ENCODE data around the gene IDH2.
"Not testable (repeated sequence)": the region's sequence is repeated elsewhere in the genome, so short reads cannot be mapped to it uniquely, and the experiment has no call there.

IDH2 gene

DNA sequence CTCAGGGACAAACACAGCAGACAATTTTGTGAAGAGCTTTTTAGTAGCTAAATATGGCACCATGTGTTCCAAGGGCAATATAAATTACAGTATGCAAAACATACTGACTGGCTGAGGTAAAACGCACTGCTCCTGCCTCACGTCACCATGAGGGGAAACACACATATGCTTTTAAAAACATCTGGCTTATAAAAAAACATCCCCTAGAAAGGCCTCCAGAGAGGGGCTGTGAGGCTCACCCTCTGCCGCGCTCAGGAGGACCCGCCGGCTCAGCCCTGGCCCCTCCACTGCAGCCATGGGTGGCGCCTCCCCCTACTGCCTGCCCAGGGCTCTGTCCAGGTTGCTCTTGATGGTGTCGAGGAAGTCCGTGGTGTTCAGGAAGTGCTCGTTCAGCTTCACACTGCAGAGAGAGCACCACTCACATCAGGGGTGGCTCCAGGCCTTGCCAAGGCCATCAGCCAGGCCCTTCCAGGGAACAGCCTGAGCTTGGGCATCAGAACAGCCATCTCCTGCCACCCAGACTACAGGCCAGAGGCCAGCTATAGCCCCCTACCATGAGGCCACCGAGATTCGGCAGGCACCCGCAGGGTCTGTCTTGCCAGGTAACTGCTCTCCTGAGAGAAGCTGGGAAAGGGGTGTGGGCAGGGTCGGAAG is 18.2 kb downstream of the IDH2 start:
- no peak for DNase-seq

DNA sequence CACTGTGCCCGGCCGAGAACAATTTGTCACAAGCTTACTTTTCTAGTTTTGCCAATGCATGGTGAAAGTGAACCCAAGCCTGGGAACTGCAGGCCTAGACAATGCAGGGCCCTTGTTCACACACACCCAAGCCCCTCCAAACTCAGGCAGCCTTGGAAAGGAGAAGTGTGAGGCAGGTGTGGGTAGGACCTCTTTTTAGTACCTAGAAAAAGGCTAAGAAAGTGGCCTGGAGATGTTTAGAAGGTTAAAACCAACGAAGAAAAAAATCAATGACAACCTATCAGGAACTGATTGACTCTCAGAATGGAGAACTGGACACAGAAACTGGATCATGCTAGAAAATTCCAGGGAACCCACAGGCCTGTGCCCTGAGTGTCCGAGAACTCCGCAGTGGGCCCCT is 18.8 kb downstream of the IDH2 start:
- no peak for DNase-seq

DNA sequence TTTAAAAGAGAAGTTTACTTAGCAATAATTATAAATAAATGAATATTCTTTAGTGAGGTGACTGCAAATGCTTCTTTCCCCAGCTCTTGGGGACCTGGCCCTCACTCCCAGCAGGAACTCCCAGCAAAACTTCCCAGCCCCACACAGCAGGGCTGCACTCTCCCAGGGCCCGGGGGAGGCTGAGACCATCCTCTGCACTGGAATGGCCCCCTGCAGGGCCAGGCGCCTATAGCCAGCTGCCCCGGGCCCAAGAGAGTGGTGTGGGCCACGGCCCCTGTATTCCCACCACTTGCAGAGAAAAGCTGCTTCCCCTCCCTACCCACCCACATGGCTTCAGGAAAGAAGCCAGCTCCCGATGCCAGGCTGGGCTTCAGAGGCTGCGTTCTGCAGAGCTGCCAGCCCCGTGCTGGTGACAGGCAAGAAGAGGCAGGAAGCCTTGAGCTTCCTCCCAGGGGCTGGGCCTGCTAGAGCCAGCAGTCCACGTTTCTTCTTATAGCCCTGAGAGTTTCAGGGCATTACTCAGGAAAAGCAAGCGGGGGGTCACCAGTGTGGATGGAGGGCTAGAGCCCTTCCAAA is 20.0 kb downstream of the IDH2 start:
- DNase-seq: no peak

DNA sequence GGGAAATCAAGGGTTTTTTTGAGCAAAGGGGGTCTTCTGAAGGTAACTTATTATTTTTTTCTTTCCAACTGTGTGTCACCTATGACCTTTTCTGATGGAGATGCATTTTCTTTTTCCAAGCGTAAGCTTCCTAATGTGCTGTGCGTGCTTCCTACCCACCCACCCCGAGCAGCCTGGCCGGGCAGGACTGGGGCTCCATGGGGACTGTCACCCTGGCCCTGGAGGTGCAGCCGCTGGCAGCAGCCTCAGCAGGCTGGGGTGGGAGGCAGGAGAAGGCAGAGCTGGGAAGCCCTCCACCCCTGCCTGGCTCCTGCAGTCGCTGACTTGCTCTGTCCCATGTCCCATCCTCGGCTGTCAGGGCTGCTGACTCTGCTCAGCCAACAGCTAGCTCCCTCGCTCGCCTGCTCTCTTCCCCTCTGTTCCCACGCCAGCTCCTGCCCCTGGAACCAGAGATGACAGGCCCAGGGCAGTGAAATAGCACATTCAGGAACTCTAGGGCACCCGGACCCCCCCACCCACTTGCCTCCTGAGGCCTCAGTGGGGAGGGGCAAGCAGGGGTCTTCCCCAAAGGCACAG is 21.4 kb downstream of the IDH2 start:
- no peak for DNase-seq

DNA sequence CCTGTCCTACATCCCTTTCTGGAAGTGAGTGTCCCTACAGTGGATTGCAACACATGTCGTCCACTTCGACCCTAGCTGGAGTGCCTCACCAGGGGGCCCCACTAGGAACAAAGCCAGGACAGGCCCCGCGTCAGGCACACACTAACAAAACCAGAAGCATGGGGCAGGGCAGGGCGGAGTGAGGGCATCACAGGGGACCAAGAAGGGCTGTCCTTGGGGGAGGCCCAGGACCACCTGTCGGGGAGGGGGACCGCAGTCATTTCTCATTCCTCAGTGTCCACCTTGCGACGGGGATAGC is 21.9 kb downstream of the IDH2 start:
- DNase-seq: no peak

DNA sequence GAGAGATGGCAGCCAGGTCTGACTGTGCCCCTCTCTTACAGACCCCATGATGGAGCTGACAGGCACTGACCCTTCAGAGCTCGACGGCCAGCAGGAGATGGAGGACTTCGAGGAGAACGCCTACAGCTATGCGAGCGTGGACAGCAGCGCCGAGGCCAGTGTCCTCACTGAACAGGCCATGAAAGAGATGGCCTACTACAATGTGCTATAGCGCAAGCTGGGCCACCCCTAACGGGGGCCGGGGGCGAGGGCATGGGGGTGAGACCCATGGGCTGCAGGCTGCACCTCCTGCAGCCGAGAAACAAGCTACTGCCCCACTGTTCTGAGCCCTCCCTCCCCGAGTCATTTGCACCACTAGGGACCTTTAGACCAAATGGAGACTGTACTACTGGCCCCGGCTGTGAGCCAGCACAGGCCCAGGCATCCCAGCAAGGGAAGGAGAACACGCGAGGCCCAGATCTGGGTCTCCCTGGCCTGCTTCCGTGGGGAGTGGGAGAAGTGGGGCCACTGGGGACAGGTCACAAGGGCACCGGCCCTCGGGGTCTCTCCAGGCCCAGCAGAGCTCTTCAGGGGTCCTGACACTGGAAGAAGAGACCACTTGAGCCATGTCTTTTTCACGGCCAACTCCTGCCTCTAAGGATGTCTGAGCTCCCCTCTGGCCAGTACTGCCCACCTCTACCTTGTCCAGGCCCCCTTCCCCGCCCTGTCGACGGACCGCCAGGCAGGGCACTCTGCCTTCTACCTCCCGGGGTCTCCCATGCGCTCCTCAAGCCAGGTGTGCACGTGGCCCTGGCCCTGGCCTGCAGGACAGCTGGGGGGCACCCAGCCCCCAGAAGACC is 22.4 kb downstream of the IDH2 start:
- DNase-seq: no peak

DNA sequence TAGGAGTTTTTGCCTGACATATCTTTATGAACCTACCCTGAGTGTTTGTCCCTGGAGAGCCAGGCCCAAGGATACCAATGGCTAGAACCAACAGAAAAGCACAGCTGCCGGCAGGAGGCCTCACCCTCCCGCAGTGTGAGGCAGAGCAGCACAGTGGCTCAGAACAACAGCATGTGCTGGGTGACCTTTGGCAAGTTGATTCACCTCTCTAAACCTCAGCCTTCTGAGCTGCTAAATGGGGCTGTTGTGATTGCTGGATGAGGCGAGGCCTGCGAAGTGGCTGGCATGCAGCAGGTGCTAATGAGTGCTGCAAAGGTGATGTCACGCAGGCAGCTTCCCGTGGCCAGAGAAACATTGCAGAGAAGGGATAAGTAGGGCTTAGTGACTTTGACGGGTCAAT is 23.3 kb downstream of the IDH2 start:
- DNase-seq: no peak

DNA sequence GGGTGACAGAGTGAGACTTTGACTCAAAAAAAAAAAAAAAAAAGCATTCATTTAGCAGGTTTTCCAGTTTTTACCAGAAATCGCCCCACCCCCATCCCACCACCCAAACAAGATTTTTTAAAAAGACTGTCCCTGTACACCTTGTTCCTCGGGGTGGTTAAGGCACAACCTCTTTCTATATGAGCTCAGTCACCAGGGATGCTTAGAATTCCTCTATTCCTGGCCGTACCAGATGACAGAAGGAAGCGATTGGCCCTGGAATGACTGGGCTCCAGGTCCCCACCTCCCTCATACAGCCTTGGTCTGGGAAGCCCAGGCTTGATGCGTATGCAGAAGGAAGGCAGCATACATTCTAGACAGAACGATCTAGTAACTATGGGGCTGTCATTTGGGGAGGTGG is 25.6 kb downstream of the IDH2 start:
- DNase-seq: no peak

DNA sequence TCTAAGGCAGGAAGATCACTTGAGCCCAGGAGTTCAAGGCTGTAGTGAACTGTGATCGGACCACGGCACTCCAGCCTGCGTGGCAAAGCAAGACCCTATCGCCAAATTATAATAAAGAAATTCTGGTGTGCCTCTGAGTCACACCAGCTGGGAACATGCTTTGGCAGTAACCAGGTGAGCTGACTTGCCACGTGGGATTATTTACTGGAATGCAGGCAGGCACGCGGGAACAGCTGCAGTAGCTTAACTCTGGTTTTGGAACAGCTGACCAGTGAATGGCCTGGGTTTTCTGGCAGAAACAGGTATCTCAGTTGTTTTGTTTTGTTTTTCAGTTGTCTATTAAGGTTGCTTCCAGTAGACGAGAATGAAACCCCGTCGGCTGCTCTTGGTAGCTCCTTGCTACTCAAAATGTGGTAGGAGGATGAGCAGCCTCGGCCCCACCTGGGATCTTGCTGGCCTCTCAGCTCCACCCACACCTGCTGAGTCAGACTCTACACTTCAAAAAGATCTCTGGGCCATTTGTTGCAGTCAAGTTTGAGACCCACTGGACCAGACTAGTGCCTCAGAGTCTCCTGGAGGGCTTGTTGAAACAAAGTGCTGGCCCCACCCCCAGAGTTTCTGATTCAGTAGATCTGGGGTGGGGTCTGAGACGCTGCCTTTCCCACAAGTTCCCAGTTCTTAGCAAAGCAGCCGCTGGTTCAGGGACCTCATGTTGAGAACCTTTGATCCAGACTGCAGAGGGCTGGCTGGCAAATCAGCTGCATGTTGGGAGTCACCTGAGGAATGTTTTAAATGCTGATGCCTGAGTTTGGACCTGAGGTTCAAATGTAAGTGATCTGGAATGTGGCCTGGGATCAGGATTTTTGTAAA is 26.6 kb downstream of the IDH2 start:
- DNase-seq: peak; percentile 58

DNA sequence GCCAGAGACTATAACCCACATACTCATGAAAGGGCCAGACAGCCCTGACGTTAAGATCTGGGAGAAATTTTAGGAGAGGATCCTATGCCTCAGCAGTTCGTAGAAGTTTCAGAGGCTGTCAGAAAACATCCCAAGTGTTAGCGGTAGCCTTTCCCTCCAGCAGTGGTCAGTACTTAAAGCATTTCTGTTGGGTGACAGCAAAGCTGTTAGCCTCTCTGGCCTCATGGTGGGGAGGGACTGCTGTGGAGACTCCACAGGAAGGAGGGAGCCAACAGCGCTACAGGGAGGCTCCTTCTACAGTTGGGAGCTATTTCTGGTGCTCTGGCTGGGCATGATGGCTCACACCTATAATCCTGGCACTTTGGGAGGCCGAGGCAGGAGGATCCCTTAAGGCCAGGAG is 27.4 kb downstream of the IDH2 start:
- DNase-seq: no peak

DNA sequence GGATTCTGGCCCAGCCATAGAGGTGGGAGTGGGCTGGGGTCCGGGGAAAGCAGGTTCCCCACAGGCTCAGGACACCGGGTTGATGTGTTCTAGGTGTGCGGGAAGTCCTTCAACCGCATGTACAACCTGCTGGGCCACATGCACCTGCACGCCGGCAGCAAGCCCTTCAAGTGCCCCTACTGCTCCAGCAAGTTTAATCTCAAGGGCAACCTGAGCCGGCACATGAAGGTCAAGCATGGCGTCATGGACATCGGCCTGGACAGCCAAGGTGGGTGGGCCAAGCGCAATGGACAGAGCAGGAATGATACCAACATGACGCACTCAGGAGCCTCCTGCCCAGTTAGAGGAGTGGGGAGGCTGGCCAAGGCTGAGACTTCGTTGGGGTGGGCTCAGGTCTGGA is 28.2 kb downstream of the IDH2 start:
- DNase-seq: no peak

DNA sequence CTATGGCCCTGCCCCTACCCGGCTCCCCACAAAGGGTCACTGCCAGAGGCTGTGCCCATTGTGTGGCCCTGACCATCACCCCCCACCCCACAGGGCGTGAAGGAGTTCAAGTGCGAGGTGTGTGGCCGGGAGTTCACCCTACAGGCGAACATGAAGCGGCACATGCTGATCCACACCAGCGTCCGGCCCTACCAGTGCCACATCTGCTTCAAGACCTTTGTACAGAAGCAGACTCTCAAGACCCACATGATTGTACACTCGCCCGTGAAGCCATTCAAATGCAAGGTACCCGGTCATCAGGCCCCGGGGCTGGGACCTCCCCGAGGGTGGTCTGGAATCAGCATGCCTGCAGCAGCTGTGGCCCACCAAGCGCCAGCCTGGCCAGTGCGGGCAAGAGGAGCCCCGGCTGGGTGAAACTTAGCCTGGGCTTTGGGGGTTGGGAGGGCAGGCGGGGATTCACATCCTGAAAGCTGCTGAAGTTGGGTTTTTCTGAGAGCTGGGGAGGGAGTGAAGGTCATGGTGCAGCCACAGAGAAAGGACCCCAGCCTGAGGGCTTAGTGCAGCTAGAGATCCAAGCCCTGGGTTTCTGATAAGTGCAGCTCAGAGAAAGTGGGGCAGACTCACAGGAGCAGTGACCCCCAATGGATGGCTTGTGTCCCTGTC is 29.2 kb downstream of the IDH2 start:
- DNase-seq: no peak

DNA sequence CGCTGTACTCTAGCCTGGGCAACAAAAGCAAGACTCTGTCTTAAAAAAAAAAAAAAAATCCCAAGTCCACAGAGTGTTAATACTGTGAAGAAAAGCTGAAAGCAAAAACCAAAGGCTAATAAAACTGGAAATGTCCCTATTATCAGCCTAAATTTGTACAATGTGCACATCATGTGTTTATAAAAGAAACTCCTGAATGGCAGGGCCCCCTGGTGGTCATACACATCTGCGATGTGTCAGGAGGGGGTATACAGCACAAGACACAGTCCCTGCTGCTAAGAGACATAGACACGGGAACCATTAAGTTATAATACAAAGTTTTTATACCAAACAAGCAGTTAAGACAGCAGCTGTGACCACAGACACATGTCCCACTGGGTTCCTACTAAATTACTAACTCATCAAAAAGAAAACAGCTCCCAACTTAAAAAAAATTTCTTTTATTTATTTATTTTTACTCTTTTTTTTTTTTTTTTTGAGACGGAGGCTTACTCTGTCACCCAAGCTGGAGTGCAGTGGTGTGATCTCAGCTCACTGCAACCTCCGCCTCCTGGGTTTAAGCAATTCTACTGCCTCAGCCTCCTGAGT is 31.0 kb downstream of the IDH2 start:
- peak; percentile 78 for DNase-seq

DNA sequence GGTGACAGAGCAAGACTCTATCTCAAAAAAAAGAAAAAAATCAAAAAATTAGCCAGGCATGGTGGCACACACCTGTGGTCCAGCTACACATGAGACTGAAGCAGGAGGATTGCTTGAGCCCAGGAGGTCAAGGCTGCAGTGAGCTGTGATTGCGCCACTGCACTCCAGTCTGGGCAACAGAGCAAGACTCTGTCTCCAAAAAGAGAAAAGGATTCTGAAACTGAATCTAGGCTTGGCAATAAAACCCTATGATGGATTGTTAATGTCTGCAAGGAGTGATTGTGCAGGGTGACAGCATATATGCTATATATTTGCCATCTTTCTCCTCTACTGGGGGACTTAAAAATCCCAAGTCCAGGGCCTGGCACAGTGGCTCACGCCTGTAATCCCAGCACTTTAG is 31.6 kb downstream of the IDH2 start:
- not testable (repeated sequence) for DNase-seq

DNA sequence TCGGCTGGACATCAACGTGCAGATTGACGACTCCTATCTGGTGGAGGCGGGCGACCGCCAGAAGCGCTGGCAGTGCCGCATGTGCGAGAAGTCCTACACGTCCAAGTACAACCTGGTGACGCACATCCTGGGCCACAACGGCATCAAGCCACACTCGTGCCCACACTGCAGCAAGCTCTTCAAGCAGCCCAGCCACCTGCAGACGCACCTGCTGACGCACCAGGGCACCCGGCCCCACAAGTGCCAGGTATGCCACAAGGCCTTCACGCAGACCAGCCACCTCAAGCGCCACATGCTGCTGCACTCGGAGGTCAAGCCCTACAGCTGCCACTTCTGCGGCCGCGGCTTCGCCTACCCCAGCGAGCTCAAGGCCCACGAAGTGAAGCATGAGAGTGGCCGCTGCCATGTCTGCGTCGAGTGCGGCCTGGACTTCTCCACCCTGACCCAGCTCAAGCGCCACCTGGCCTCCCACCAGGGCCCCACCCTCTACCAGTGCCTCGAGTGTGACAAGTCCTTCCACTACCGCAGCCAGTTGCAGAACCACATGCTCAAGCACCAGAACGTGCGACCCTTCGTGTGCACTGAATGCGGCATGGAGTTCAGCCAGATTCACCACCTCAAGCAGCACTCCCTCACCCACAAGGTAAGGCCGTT is 34.2 kb downstream of the IDH2 start:
- DNase-seq: no peak

DNA sequence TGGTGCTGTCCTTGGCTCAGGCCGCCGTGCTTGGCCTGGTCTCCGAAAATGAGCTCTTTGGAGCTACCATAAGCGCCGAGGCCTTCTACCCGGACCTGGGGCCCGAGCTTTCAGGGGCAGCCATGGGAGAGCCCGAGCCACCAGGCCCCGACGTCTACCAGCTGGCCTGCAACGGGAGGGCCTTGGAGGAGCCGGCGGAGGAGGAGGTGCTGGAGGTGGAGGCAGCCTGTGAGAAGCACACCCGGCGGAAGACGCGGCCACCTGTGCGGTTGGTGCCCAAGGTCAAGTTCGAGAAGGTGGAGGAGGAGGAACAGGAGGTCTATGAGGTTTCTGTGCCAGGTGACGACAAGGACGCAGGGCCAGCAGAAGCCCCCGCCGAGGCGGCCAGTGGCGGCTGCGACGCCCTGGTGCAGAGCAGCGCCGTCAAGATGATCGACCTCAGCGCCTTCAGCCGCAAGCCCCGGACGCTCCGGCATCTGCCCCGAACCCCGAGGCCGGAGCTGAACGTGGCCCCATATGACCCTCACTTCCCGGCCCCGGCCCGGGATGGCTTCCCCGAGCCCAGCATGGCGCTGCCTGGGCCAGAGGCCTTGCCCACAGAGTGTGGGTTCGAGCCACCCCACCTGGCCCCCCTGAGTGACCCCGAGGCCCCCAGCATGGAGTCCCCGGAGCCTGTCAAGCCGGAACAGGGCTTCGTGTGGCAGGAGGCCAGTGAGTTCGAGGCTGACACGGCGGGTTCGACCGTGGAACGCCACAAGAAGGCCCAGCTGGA is 34.9 kb downstream of the IDH2 start:
- DNase-seq: no peak

DNA sequence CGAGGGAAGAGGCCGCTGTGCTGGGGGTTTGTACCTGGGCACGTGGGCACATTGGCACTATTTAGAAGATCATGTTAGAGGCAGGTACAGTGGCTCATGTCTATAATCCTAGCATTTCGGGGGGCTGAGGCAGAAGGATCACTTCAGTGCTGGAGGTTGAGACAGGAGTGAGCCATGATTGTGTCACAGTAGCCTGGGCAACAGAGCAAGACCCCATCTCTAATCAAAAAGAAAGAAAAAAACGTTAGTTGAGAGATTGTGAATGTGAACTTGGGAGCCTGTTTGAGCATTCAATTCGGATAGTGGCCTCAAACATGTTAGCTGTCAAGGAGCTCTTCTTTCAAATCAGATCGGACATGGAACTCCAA is 36.6 kb downstream of the IDH2 start:
- DNase-seq: no peak

DNA sequence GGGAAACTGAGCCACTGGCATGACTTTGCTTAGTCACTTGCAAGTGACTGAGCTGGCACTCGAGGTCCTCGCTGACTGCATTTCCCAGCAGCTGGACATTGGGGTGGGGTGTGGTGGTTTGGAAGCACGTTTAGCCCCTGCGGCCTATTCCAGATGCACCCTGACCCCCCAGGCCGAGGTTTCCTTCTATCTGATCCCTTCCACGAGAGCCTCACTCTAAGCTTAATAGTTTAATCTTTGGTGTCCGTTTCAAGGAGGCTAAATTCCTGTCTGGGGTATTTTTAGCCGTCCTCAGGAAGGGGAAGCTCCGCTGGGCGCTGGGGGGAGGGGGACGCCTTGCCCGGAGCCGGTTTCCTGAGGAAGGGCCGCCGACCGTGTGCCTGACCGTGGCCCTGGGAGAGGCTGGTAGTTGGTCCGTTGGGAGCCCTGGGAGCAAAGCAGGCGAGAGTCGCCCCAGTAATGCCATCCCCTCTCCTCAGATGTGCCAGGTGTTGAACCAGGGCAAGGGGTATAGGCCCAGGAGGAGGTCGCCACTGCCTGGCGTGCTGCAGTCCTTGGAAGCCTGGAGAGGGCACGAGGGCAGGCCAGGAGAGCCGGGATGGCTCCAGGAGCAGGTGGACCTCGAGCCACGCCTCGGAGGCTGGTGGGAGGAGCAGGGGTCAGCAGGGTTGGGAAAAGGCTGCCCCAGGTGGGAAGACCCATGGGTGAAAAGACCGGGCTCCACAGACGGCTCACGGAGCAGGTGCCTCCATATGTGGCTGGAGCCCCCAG is 37.2 kb downstream of the IDH2 start:
- no peak for DNase-seq

DNA sequence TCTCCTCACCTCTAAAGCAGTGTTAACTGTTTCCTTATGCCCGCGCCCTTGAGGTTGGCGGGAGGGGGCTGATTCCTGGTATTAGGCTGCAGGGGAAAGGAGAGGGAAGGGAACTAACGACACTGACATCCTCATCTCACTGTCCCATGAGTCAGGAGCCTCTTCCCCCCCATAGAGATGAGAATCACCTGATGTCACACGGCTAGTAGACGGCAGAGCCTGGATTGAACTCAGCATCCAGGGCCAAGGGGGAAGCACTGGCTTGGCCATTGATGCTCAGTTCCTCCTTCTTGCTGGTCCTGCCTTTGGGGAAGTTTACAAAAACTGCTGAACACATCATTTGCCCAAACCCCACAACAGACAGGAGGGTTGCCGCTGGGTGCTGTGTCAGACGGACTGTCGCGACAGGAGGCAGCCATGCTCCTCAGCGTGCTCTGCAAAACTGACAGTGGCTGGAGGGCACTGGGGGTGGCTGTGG is 38.5 kb downstream of the IDH2 start:
- no peak for DNase-seq

Data from stimulated activated CD4-positive, alpha-beta T cell treated with anti-CD3 and anti-CD28 coated beads, Interleukin-1b, Interleukin-23, amount 100 ng/mL, for 48 hours (primary cell).